Measurements from ENCODE around the gene ERAS.
"Not testable (repeated sequence)": the region's sequence is repeated elsewhere in the genome, so short reads cannot be mapped to it uniquely, and the experiment has no call there.

The ERAS gene

DNA sequence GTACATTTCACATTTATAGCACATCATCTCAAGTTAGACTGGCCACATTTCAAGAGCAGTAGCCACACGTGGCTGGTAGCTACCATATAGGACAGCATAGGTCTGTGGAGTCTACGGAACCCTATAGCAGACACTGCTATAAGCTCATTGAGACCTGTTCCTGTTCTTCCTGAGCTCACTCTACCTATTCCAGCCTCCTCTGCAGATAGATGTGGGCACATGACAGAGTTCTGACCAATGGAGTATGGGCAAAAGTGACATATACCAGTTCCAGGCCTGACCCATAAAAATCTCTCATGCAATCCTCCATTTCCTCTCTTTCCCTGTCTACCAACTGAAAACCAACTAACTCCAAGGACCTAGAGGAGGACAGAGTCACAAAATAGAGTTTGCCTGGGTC is 28.0 kb upstream of the ERAS start:
- DNase-seq: no peak

DNA sequence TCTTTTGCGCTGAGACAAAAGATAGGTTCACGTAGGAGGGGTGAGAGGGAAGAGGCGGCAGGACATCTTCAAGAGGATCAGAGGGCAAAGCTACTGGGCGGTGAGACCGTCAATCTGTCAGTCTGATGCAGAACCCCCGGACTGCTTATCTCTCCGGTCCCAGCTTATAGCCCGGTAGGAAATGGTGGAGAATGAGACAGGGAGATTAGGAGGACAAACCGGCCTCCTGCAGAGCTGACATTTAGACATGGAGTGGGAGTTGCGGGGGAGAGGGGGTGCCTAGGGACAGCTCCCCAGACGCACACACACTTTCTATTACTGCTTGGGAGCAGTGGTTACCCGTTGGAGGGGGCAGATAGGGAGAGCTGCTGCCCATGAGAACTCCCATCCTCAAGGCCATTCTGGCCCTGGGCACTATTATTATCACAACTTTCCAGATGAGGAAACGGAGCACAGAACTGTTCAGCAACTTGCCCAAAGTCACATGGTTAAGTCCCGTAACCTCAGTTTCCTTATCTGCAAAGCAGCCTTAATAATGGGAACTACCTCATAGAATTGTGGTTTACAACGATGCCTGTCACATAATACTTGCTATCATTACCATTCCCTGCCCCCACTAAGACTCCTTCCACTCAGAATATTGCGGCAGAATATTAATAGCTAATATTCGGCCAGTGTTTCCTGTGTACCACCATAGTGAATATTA is 25.6 kb upstream of the ERAS start:
- no peak for DNase-seq

DNA sequence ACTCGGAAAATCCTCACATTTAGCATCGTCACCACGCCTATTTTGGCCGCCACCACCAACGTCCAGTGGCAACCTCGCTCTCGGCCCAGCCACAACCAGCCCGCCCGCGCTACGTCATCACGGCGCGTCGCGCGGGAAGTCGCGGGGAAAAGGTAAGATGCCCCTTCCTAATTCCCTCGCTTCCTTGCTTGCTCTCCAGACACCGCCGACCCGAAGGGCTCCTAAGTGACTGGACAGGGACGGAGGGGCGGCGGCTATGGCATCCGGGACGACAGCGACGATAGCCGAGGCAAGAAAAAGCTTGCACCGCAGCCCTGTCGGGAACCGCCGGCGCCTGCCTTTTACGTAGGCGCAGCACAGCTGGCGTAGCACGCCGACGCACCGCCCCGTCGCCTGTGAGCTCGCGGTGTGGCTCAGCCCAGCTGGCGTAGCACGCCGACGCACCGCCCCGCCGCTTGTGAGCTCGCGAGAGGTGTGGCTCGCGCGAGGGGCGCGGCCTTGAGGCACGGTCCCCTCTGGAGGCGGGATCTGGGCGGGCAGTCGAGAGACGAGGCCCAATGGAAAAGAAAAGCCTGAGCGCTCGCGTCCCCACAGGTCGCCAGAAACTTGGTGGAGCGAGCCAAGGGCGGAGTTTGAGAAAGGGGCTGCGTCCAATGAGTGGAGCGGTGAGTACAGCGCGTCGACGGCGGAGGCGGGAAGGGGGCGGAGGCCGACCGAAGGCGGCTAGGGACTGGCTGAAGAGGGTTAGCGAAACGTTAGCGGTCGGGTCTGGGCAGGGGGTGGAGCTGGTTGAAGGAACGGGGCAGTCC is 24.8 kb upstream of the ERAS start, which contains the start of gene HDAC6:
TSS of gene HDAC6 (plus strand) at position 788 of the 809 bp plus-strand sequence. CDS start 626 bp downstream, outside the sequence.
- peak; percentile 86 to 97 for DNase-seq

DNA sequence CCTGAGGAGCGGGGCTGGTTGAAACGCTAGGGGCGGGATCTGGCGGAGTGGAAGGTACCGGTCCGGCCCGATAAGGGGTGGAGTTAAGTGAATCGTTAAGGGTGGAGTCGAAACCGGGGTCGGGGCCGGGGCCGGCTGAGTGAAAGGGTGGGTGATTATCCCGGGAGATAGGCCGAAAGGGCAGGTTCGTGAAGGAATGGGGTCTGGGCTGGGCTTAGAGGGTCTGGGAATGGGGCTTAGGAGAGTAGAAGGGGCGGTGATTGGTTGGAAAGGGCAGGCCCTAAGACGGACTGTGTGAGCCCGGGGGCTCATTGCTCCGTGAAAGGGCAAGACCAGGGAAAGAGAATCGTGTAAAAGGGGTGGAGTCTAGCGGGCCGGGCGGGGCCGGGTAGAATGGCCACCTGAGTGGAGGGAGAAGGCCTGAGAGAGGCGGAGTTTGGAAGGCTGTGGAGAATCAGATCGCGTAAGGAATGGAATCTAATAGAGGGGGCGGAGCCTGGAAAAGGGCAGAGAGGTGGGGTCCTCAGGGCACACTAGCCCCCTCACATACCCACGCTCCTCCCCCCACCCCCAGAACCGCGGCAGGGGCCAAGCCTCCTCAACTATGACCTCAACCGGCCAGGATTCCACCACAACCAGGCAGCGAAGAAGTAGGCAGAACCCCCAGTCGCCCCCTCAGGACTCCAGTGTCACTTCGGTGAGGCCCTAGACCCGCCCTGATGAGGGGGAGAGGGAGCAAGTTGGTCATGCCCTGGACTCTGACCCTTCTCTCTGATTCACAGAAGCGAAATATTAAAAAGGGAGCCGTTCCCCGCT is 24.0 kb upstream of the ERAS start:
- DNase-seq: peak; percentile 44 to 54

DNA sequence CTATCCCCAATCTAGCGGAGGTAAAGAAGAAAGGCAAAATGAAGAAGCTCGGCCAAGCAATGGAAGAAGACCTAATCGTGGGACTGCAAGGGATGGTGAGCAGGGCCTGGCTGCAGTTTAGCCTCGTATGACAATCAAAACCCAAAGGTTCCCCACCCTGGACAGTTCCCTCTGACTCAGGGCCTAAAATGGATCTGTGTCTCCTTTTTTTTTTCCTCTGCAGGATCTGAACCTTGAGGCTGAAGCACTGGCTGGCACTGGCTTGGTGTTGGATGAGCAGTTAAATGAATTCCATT is 23.5 kb upstream of the ERAS start:
- DNase-seq: no peak

DNA sequence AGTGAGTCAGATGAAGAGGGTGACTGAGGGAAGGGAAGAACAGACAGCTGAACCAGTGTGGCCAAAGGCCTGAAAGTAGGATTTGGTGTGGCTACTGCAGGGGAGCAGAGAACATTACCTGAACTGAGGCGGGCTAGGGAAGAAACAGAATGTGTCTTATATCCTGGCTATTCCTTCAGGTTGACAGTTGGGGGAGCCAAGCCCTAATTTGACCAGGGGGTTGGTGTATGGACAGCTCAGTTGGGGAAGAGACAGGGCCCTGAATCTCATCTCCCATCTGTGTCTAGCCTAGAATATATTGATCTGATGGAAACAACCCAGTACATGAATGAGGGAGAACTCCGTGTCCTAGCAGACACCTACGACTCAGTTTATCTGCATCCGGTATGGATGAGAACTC is 20.2 kb upstream of the ERAS start:
- DNase-seq: no peak

DNA sequence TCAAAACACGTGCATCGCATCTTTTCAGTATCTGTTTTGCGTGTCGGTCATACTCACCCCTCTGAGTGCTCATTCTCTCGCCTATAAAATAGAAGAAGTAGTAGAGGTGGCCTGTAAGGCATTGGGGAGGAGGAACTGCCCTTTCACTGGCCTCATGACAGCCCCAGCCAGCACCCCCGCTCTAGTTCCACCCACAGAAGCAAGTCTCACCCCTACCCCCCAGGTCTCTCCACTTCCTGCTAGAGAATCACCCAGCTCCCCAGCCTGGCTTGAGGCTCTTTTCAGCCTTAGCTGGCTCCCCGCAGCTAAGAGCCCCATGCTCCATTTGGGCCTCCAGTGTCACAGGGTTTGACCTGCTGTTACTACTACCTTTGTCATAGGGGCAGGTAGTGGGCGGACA is 12.7 kb upstream of the ERAS start:
- DNase-seq: no peak

DNA sequence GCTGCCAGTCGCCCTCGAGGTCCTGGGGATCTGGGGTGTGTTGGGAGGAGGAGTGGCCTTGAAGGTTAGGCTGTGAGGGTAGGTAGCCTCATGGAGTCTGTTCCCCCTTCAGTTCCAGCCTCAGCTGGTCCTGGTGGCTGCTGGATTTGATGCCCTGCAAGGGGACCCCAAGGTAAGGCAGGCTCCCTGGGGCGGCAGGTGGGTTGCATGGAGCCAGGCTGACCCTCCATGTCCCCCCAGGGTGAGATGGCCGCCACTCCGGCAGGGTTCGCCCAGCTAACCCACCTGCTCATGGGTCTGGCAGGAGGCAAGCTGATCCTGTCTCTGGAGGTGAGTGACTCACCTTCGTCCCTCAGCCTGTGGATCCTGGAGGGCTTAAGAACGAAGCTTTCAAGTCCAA is 11.6 kb upstream of the ERAS start:
- DNase-seq: no peak

DNA sequence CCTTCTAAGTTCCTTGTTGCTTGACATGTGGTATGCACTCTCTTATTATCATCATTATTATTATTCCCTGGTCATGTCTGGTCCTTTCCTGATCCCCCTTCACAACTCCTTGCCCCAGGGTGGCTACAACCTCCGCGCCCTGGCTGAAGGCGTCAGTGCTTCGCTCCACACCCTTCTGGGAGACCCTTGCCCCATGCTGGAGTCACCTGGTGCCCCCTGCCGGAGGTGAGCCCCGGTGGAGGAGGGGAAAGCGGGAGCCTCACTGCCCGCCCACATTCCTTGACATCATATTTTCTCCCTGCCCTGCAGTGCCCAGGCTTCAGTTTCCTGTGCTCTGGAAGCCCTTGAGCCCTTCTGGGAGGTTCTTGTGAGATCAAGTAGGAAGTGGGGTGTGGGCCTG is 11.0 kb upstream of the ERAS start:
- no peak for DNase-seq

DNA sequence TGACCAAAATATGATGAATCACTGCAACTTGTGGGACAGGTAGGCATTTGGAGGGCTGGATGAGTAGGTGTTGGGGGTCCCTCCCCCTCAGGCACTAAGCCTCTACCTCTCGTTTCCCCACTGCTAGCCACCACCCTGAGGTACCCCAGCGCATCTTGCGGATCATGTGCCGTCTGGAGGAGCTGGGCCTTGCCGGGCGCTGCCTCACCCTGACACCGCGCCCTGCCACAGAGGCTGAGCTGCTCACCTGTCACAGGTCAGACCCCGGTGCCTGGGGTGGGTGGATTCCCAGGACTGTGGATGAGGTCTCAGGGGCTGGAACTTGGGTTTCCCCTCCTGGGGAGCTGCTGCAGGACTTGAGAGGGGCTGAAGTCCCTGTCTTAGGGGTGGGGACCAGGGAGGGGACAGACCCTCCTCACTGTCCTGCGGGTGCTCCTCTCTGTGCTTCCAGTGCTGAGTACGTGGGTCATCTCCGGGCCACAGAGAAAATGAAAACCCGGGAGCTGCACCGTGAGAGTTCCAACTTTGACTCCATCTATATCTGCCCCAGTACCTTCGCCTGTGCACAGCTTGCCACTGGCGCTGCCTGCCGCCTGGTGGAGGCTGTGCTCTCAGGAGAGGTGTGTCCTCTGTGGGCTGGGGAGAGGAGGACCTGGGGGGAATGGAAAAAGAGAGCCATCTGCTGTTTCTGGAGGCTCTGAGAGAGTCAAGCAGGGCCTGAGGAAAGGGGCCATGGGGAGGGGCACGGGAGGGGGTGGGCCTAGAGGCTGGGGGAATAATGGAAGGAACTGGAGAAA is 10.1 kb upstream of the ERAS start:
- DNase-seq: no peak

DNA sequence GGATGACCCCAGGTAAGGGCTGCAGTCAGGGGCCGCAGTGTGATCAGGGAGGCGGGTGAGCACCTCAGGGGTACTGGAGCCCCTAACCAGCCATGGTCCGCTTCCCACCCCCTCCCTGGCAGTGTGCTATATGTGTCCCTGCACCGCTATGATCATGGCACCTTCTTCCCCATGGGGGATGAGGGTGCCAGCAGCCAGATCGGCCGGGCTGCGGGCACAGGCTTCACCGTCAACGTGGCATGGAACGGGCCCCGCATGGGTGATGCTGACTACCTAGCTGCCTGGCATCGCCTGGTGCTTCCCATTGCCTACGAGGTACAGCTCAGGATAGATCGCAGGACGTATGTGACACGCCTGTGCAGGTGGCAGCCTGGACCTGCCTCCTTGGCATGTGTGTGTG is 8.2 kb upstream of the ERAS start:
- no peak for DNase-seq

DNA sequence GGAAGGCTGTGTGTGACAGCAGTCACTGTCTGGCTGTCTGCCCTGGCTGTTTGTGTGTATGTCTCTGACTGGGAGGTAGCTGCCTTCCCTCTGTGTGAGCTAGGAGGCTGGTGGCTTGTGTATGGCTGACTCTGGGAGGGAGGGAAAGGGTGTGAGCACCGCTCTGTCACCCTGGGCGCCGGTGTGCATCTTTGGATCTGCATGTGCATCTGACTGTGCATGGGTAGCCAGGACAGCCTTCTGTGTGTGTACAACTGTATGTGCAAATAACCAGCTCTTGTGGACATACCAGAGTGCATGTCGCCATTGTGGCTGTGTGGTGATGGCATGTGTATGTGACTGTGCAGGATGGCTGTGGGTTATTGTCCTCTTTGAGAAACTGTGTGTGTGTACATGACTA is 7.4 kb upstream of the ERAS start:
- DNase-seq: no peak

DNA sequence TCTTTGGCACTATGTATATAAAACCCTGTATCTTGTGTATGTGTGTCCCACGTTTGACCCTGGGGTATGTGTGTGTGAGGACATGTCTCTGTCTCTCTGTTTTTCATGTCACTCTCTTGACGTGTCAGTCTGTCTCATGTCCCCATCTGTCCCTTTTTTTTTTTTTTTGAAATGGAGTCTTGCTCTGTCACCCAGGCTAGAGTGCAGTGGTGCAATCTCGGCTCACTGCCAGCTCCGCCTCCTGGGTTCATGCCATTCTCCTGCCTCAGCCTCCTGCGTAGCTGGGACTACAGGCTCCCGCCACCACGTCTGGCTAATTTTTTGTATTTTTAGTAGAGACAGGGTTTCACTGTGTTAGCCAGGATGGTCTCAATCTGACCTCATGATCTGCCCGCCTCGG is 6.9 kb upstream of the ERAS start:
- DNase-seq: not testable (repeated sequence)

DNA sequence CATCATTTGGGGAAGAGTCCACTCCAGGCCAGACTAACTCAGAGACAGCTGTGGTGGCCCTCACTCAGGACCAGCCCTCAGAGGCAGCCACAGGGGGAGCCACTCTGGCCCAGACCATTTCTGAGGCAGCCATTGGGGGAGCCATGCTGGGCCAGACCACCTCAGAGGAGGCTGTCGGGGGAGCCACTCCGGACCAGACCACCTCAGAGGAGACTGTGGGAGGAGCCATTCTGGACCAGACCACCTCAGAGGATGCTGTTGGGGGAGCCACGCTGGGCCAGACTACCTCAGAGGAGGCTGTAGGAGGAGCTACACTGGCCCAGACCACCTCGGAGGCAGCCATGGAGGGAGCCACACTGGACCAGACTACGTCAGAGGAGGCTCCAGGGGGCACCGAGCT is 3.3 kb upstream of the ERAS start:
- no peak for DNase-seq

DNA sequence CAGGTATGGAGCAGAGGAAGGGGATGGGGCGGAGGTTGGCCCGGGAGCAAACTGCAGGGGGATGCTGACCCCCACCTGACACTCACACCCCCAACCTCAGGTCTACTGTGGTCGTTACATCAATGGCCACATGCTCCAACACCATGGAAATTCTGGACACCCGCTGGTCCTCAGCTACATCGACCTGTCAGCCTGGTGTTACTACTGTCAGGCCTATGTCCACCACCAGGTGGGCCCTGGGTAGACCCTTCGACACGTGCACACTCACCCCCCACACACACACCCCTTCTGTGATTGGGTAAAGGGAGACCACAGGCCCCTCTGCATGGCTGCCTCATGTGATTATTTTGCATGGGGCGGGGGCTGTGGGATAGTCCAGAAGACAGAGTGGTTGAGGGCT is 2.2 kb upstream of the ERAS start:
- no peak for DNase-seq

DNA sequence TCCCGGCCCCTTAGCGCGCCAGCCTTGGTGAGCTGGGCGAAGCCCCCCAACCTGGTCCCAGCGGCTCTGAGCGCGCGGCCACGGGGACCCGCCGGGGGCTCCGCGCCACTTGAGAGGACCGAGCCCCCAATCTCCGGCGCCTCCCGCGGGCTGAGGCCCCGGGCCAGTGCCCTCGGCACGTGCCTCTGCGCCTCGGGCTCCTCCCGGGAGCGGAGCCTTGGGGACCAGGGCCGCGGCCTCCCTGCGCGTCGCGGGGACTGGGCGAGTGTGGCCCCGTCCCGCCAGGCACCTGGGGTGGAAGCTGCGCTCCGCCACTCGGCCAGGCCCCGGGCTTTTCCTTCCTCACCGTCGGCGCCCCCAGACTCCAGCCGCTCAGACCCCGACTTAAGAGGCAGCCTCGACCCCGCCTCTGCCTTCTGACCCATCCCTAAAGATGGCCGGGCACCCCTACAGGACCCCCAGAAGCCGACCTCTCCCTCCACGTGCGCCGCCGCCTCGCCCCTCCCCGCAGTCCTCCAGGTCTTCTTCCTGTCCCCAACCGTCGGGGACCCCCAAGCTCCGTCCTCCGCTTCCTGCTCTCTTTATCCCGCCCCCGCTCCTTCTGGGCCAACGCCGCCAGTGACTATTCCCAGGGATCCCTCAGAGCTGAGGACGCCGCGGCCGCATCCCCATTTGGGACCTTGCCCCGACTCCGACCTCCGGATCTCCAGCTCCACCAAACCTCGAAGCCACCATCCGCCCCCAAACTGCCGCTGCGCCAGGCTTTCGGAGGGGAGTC is 752 bp downstream of the ERAS start:
- no peak for DNase-seq

DNA sequence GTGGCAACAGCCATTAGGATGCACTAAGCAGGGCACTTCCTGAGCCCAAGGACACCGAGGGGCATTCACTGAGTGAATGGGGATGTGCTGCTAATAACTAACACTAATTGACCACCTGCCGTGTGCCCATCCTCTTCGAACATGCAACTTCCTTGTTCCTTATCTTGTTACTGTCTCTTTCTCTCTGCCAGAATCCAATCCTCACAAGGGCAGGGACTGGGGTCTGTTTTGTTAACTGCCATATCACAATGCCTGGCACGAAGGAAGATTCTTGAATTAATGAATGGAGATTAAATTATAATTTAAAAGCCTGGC is 1.3 kb downstream of the ERAS start:
- DNase-seq: no peak

DNA sequence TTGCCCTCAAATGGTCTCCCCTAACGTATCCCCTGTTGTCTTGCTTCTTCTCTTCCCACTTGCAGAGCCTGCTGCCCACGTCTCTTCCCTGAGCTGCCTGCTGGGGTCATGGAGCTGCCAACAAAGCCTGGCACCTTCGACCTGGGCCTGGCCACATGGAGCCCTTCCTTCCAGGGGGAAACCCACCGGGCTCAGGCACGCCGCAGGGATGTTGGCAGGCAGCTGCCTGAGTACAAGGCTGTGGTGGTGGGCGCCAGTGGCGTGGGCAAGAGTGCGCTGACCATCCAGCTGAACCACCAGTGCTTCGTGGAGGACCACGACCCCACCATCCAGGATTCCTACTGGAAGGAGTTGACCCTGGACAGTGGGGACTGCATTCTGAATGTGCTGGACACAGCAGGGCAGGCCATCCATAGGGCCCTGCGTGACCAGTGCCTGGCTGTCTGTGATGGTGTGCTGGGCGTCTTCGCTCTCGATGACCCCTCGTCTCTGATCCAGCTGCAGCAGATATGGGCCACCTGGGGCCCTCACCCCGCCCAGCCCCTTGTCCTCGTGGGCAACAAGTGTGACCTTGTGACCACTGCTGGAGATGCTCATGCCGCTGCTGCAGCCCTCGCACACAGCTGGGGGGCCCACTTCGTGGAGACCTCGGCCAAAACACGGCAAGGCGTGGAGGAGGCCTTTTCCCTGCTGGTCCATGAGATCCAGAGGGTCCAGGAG is 2.9 kb downstream of the ERAS start:
- DNase-seq: no peak

DNA sequence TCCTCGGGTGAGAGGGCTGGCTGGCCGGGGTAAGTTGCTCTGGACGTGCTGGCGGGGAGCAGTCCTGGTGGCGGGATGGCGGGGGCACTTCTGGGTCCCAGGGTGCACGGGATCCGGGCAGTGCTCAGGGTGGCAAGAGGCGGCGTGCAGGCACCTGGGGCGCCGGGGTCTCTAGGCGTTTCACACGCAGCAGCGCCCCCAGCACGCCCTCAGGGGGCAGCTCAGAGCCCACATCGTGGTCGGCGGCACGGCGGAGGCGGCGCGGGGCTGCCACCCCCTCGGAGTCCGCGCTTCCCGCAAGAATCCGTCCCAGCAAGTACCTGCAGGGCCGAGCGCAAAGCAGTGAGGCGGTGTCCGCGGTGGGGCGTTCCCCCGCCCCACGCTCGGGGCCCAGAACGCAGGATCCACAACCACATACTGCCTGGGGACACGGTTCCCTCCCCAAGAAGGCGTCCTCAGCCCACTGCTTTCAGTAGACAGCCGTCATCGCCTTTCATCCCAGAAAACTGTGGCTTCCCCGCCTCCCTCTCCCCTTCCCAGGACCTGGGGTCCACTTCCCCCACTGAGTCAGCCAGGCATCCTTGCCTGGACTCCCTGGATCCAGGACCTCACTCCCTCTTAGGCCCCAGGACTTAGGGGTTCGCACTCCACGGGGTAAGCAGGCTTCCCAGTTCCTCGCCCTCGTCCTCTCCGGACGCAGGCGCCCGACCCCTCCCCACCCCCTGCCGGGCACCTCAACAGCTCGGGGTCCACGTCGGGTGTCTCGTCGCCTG is 5.0 kb downstream of the ERAS start:
- no peak for DNase-seq

DNA sequence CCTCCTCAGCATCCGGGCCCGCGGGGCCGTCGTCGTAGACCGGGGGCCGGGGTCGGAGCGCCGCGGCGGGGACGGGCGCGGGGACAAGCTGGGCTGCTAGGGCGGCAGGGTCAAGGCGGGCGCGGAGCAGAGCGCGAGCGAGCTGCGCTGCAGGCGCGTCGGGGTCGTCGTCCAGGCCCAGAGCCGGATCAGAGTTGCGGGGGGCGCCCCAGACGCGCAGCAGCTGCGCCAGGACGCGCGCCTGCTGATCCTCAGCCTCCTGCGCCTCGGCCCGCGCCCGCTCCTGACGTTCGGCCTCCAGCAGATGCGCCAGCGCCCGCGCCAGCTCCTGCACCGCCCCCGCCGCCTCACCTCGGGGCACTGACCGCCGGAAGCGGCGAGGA is 5.6 kb downstream of the ERAS start:
- DNase-seq: no peak

Data from stimulated activated CD4-positive, alpha-beta T cell treated with anti-CD3 and anti-CD28 coated beads, Interleukin-4, amount 100 ng/mL, for 4 hours (primary cell).